B cell (primary cell): Measurements from ENCODE around the gene PDE4DIP. TPM values are rescaled to one million over a fixed set of nuclear protein-coding genes. Genes with fewer than 3 reads are reported as not detected.
"Not testable (repeated sequence)": the region's sequence is repeated elsewhere in the genome, so short reads cannot be mapped to it uniquely, and the experiment has no call there.

Source experiments
- ATAC-seq: fragments of 200-7000 bp; cut with Tn5 transposase; one replicate; pipeline ENCODE4 v1.10.0; 2021; ENCODE audit warnings: low read depth, mild to moderate bottlenecking, moderate number of reproducible peaks, moderate library complexity
- CTCF ChIA-PET: fragments of 350-600 bp; sonication (Branson Sonifier 250); formaldehyde crosslinking; loops from one replicate; lab custom pipeline; 2021; ENCODE audit warnings: antibody characterized with exemption, inconsistent platforms; lab: Charles Lee
- POLR2A ChIA-PET: fragments of 350-600 bp; sonication (Branson Sonifier 250); formaldehyde crosslinking; loops from one replicate; lab custom pipeline; 2021; ENCODE audit warnings: antibody characterized with exemption; lab: Charles Lee
- DNase-seq: peaks from one replicate; pipeline ENCODE4 v3.0.0; 2013
- H2AFZ ChIP-seq: 2 replicates; pipeline ENCODE4 v1.6.1; 2012; ENCODE audit warnings: mild to moderate bottlenecking, low read depth, low read length; ENCODE audit not compliant: insufficient read depth, poor library complexity, severe bottlenecking
- H3K27ac ChIP-seq, 2 donors: 1 replicate in 1 of 2; 2 replicates in 1 of 2; pipeline ENCODE4 v1.5.1; 2012 to 2013; ENCODE audit warnings: low read length in 2 of 2, mild to moderate bottlenecking in 2 of 2, moderate library complexity in 1 of 2
- H3K27me3 ChIP-seq, 4 experiments: fragments of 200-600 bp in 1 of 4; sonication (generic) in 1 of 4; replicated peaks in 1 of 4; 1 replicate in 2 of 4; 2 replicates in 2 of 4; pipeline versions ENCODE4 v1.6.1 to v1.7.0; 2013 to 2016; ENCODE audit warnings: low read length in 3 of 4, mild to moderate bottlenecking in 2 of 4, mixed read lengths in 1 of 4, moderate library complexity in 1 of 4; ENCODE audit not compliant: insufficient read depth in 4 of 4, control insufficient read depth in 3 of 4; ENCODE audit errors: control extremely low read depth in 1 of 4
- H3K36me3 ChIP-seq, 2 experiments: replicated peaks in 1 of 2; 1 replicate in 1 of 2; 2 replicates in 1 of 2; pipeline versions ENCODE4 v1.6.1 to v1.7.1; 2013; ENCODE audit warnings: low read length in 1 of 2; ENCODE audit not compliant: insufficient read depth in 2 of 2, control insufficient read depth in 1 of 2; ENCODE audit errors: control extremely low read depth in 1 of 2, extremely low read depth in 1 of 2
- H3K4me1 ChIP-seq, 2 donors: fragments of 200-600 bp in 1 of 2; sonication (generic) in 1 of 2; 1 replicate in 1 of 2; 2 replicates in 1 of 2; pipeline versions ENCODE4 v1.5.1 to v1.6.1; 2013 to 2017; ENCODE audit warnings: low read length in 2 of 2; ENCODE audit not compliant: control insufficient read depth in 2 of 2, insufficient read depth in 2 of 2
- H3K4me2 ChIP-seq: replicated peaks from 2 replicates; pipeline ENCODE3; 2012; ENCODE audit warnings: mild to moderate bottlenecking, low read depth, low read length; ENCODE audit not compliant: poor library complexity, severe bottlenecking
- H3K4me3 ChIP-seq, 5 experiments: fragments of 200-600 bp in 1 of 5; sonication (generic) in 1 of 5; 1 replicate in 3 of 5; 2 replicates in 2 of 5; pipeline versions ENCODE4 v1.5.1 to v1.7.0; 2011 to 2016; ENCODE audit warnings: low read length in 4 of 5, mild to moderate bottlenecking in 4 of 5, low read depth in 2 of 5, control low read depth in 1 of 5, moderate library complexity in 1 of 5; ENCODE audit not compliant: insufficient read depth in 1 of 5; ENCODE audit errors: control extremely low read depth in 1 of 5, extremely low read depth in 1 of 5
- H3K79me2 ChIP-seq: fragments of 200-600 bp; sonication (generic); one replicate; pipeline ENCODE4 v1.6.0; 2016; ENCODE audit warnings: low read length; ENCODE audit not compliant: control insufficient read depth, insufficient read depth
- H3K9ac ChIP-seq: fragments of 200-600 bp; sonication (generic); 2 replicates; pipeline ENCODE4 v1.6.1; 2017; ENCODE audit warnings: mild to moderate bottlenecking, low read length, moderate library complexity
- H3K9me3 ChIP-seq, 3 donors: one replicate each; pipeline versions ENCODE4 v1.6.1 to v1.7.1; 2013; ENCODE audit warnings: low read length in 2 of 3; ENCODE audit not compliant: control insufficient read depth in 2 of 3, insufficient read depth in 1 of 3; ENCODE audit errors: control extremely low read depth in 1 of 3
- H4K20me1 ChIP-seq: 2 replicates; pipeline ENCODE4 v1.6.0; 2012; ENCODE audit warnings: mild to moderate bottlenecking, low read length; ENCODE audit not compliant: insufficient read depth, control insufficient read depth, poor library complexity, severe bottlenecking
- H3K27ac Mint-ChIP-seq: one replicate; pipeline ENCODE4 v1.8.0; 2021; ENCODE audit warnings: mixed read lengths
- H3K27me3 Mint-ChIP-seq: one replicate; pipeline ENCODE4 v1.8.0; 2021; ENCODE audit warnings: mixed read lengths
- H3K4me1 Mint-ChIP-seq: one replicate; pipeline ENCODE4 v1.8.0; 2021; ENCODE audit warnings: mixed read lengths
- H3K4me3 Mint-ChIP-seq: one replicate; pipeline ENCODE4 v1.8.0; 2021; ENCODE audit warnings: mixed read lengths
- H3K9me3 Mint-ChIP-seq: one replicate; pipeline ENCODE4 v1.8.0; 2022; ENCODE audit warnings: mixed read lengths; ENCODE audit not compliant: insufficient read depth
- WGBS: methylation state at CpG from one replicate; pipeline ENCODE4 v1.1.5; 2013; ENCODE audit warnings: missing lambda C conversion rate; ENCODE audit not compliant: insufficient coverage; 5-methylcytosine and 5-hydroxymethylcytosine counted together
- intact Hi-C: fragments of 100-400 bp; cut with micrococcal nuclease; formaldehyde crosslinking; loops from one replicate; pipeline ENCODE4 v1.10.0; 2022
- polyA plus RNA-seq: library from polyadenylated mRNA; depleted of rRNA; stranded (reverse); fragments of >200 nt; gene quantifications from 2 replicates; pipeline ENCODE4 v1.2.3, GENCODE V29; 2012
- total RNA-seq, 2 donors: library from RNA; stranded (reverse); fragments of 120-200 nt in 1 of 2; gene quantifications; 1 replicate in 1 of 2; 2 replicates in 1 of 2; pipeline versions ENCODE4 v1.2.3 to v1.2.4, GENCODE V29; 2013 to 2022

PDE4DIP gene
- total and polyA plus RNA-seq, 2 donors (not counting 1 experiment from before 2014, with no cell fraction given): 18.4 to 63.9 TPM

GRCh38 chr1:149008326-149008725 lies 164.1 kb downstream of the PDE4DIP start:
- ATAC-seq, H3K27me3 ChIP-seq, POLR2A ChIA-PET, H3K4me3 Mint-ChIP-seq, H3K9me3 ChIP-seq, intact Hi-C loops, CTCF ChIA-PET, H3K27ac Mint-ChIP-seq, H3K4me1 Mint-ChIP-seq, H3K9me3 Mint-ChIP-seq, H3K79me2 ChIP-seq, H3K36me3 ChIP-seq, H3K4me2 ChIP-seq, H3K4me1 ChIP-seq, H3K9ac ChIP-seq, H3K27ac ChIP-seq, H3K27me3 Mint-ChIP-seq, H4K20me1 ChIP-seq, DNase-seq, H2AFZ ChIP-seq, H3K4me3 ChIP-seq: not testable (repeated sequence)
- no CpG with 5 or more reads among the region's 4 CpGs for WGBS

- not testable (repeated sequence) for H3K27ac ChIP-seq, ATAC-seq
Observed at GRCh38 chr1:149008769-149009168, 164.5 kb downstream of the PDE4DIP start.

DNA sequence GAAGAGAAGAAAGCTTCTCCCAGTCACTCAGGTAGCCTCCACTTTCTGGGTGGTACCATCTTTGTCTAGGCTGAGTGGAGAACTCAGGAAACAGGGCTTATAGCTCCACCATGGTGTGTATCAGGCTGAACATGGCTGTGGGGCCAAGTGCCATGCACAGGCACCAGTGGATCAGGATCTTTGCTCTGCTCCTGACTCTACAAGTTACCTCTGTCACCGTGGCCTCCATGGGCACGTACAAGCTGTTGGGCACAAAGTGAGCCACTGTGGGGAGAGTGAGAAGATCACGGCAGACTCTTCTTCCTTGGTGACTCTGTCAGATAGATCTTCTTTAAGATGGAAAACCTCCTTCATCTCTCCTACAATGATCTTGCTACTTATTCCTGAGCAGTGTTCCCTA lies 165.5 kb downstream of the PDE4DIP start:
- H3K9ac ChIP-seq, H3K27me3 ChIP-seq, H3K79me2 ChIP-seq, intact Hi-C loops, H2AFZ ChIP-seq, H3K4me1 Mint-ChIP-seq, H3K27me3 Mint-ChIP-seq, POLR2A ChIA-PET, H3K36me3 ChIP-seq, ATAC-seq, DNase-seq, H3K4me1 ChIP-seq, H3K4me2 ChIP-seq, H4K20me1 ChIP-seq, H3K27ac ChIP-seq, H3K27ac Mint-ChIP-seq, H3K4me3 Mint-ChIP-seq, CTCF ChIA-PET, H3K4me3 ChIP-seq, H3K9me3 Mint-ChIP-seq, H3K9me3 ChIP-seq: not testable (repeated sequence)
- no CpG with 5 or more reads among the region's 3 CpGs for WGBS

More at GRCh38 chr1:149008769-149009168, 164.5 kb downstream of the PDE4DIP start:
- H3K4me3 Mint-ChIP-seq, DNase-seq, H4K20me1 ChIP-seq, POLR2A ChIA-PET, H3K4me1 Mint-ChIP-seq, CTCF ChIA-PET, H2AFZ ChIP-seq, H3K36me3 ChIP-seq, intact Hi-C loops, H3K9me3 ChIP-seq, H3K4me1 ChIP-seq, H3K27me3 Mint-ChIP-seq, H3K4me2 ChIP-seq, H3K79me2 ChIP-seq, H3K27ac Mint-ChIP-seq, H3K9me3 Mint-ChIP-seq, H3K4me3 ChIP-seq, H3K9ac ChIP-seq, H3K27me3 ChIP-seq: not testable (repeated sequence)
- WGBS: no CpG with 5 or more reads among the region's 2 CpGs

DNA sequence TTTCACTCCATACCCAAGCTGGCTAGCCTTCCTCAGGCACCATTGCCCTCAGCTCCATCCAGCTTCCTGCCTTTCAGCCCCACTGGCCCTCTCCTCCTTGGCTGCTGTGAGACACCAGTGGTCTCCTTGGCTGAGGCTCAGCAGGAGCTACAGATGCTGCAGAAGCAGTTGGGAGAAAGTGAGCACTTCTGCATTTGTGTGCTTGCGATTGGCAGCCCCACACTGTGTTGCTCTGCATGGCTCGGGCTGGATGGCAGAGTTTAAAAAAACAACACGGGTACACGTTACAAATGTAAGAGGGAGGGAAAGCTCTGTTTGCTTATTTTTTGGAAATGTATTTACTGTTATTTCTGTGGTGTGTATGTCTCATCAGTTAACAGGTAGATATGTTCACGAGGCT lies 168.4 kb downstream of the PDE4DIP start:
- H3K9me3 Mint-ChIP-seq, H3K27ac ChIP-seq, H3K36me3 ChIP-seq, H3K79me2 ChIP-seq, POLR2A ChIA-PET, H3K9me3 ChIP-seq, H3K4me3 ChIP-seq, H3K4me2 ChIP-seq, CTCF ChIA-PET, H2AFZ ChIP-seq, H3K9ac ChIP-seq, H4K20me1 ChIP-seq, H3K27me3 Mint-ChIP-seq, H3K4me3 Mint-ChIP-seq, H3K4me1 Mint-ChIP-seq, H3K27me3 ChIP-seq, intact Hi-C loops, H3K4me1 ChIP-seq: not testable (repeated sequence)
- ATAC-seq (peak; percentile 43), DNase-seq (peak; percentile 8)
- peak overlapping the region; percentile 81 for H3K27ac Mint-ChIP-seq
- WGBS: no CpG with 5 or more reads among the region's 5 CpGs
